H54 (cell line): ENCODE data around the gene MAP3K15.

Experiments used
- DNase-seq: peaks from one replicate; pipeline ENCODE4 v3.0.0; 2011; ENCODE audit warnings: low spot score, mixed read lengths; ENCODE audit not compliant: insufficient read length
- FAIRE-seq: peaks from 3 replicates; lab custom pipeline; 2011; peaks lifted over from hg19 to GRCh38; lab: Jason Lieb, UNC
- POLR2A ChIP-seq: IDR thresholded peaks from 2 replicates; pipeline ENCODE4 v1.6.1; 2011; ENCODE audit warnings: low read depth, mild to moderate bottlenecking, low read length

MAP3K15 gene

GRCh38 chrX:19361701-19362100, 153.6 kb downstream of the MAP3K15 start:
- no peak for TF ChIP-seq POLR2A
- DNase-seq (no peak), FAIRE-seq (no peak)

GRCh38 chrX:19360903-19361302, 154.4 kb downstream of the MAP3K15 start:
- FAIRE-seq (no peak), DNase-seq (no peak)
- TF ChIP-seq POLR2A = no peak

GRCh38 chrX:19358521-19358920, 156.8 kb downstream of the MAP3K15 start:
- FAIRE-seq (no peak), DNase-seq (no peak)
- TF ChIP-seq POLR2A = no peak

GRCh38 chrX:19354625-19355024, 160.7 kb downstream of the MAP3K15 start:
- TF ChIP-seq POLR2A = no peak
- no peak for DNase-seq
- FAIRE-seq = no peak

GRCh38 chrX:19350941-19351384, 164.3 kb downstream of the MAP3K15 start:
- no peak for FAIRE-seq
- no peak for TF ChIP-seq POLR2A
- no peak for DNase-seq

GRCh38 chrX:19349264-19349663, 166.0 kb downstream of the MAP3K15 start:
- TF ChIP-seq POLR2A = no peak
- DNase-seq (no peak), FAIRE-seq (no peak)

- DNase-seq = no peak
- no peak for FAIRE-seq
- no peak for TF ChIP-seq POLR2A
Observed at GRCh38 chrX:19347916-19348315, 167.4 kb downstream of the MAP3K15 start.

GRCh38 chrX:19344661-19345060, 170.6 kb downstream of the MAP3K15 start:
- no peak for TF ChIP-seq POLR2A
- DNase-seq (no peak), FAIRE-seq (no peak)

- TF ChIP-seq POLR2A = peak; percentile 74
- no peak for FAIRE-seq
- peak; percentile 33 for DNase-seq
Observed at GRCh38 chrX:19343535-19344408, 171.5 kb downstream of the MAP3K15 start, which contains the start of gene PDHA1. Gene PDHA1 (plus strand): TSS chrX:19343927. CDS start chrX:19344038, 111 bp downstream.

- TF ChIP-seq POLR2A = no peak
- DNase-seq (no peak), FAIRE-seq (no peak)
Observed at GRCh38 chrX:19343085-19343534, 172.2 kb downstream of the MAP3K15 start.

GRCh38 chrX:19342331-19342906, 172.9 kb downstream of the MAP3K15 start:
- TF ChIP-seq POLR2A = no peak
- FAIRE-seq = no peak
- no peak for DNase-seq

GRCh38 chrX:19334945-19335626, 180.2 kb downstream of the MAP3K15 start:
- TF ChIP-seq POLR2A = no peak
- DNase-seq (no peak), FAIRE-seq (no peak)

GRCh38 chrX:19332983-19333382, 182.3 kb downstream of the MAP3K15 start:
- DNase-seq = no peak
- TF ChIP-seq POLR2A = no peak
- no peak for FAIRE-seq

GRCh38 chrX:19331831-19332230, 183.5 kb downstream of the MAP3K15 start:
- no peak for TF ChIP-seq POLR2A
- FAIRE-seq (no peak), DNase-seq (no peak)
